IPS-NIHi11 (cell line): Measurements from ENCODE around the gene DNPH1.

Source experiments
- DNase-seq: peaks from one replicate; pipeline ENCODE4 v3.0.0; 2012; ENCODE audit warnings: mixed read lengths, low spot score

The DNPH1 gene

GRCh38 chr6:43246301-43247113 lies 17.2 kb upstream of the DNPH1 start:
- DNase-seq: peak; percentile 93

- peak; percentile 70 for DNase-seq
Observed at GRCh38 chr6:43243664-43244321, 14.5 kb upstream of the DNPH1 start.

- DNase-seq: peak; percentile 67
Observed at GRCh38 chr6:43242908-43243663, 13.8 kb upstream of the DNPH1 start, which contains the start of gene TTBK1. TSS of gene TTBK1 (plus strand) at chr6:43243481. CDS start at chr6:43246661, 3,180 bp downstream.

- no peak for DNase-seq
Observed at GRCh38 chr6:43241446-43241845, 12.2 kb upstream of the DNPH1 start.

- no peak for DNase-seq
Observed at GRCh38 chr6:43240950-43241349, 11.7 kb upstream of the DNPH1 start.

GRCh38 chr6:43239054-43239453 lies 9.8 kb upstream of the DNPH1 start:
- no peak for DNase-seq

- no peak for DNase-seq
Observed at GRCh38 chr6:43235841-43236240, 6.6 kb upstream of the DNPH1 start.

- DNase-seq: no peak
Observed at GRCh38 chr6:43231735-43232450, 2.6 kb upstream of the DNPH1 start.

GRCh38 chr6:43231053-43231452 lies 1.8 kb upstream of the DNPH1 start:
- DNase-seq: no peak

GRCh38 chr6:43229803-43230620 lies 731 bp upstream of the DNPH1 start:
- no peak for DNase-seq

GRCh38 chr6:43226192-43226851 lies 3.0 kb downstream of the DNPH1 start:
- DNase-seq: no peak

- DNase-seq: no peak
Observed at GRCh38 chr6:43223175-43223574, 6.1 kb downstream of the DNPH1 start.

GRCh38 chr6:43222418-43223059 lies 6.7 kb downstream of the DNPH1 start:
- no peak for DNase-seq

- DNase-seq: no peak
Observed at GRCh38 chr6:43221046-43221972, 8.0 kb downstream of the DNPH1 start.

- no peak for DNase-seq
Observed at GRCh38 chr6:43220439-43220951, 8.8 kb downstream of the DNPH1 start.

- DNase-seq: no peak
Observed at GRCh38 chr6:43219814-43220213, 9.5 kb downstream of the DNPH1 start.

- DNase-seq: no peak
Observed at GRCh38 chr6:43219119-43219518, 10.2 kb downstream of the DNPH1 start.

- DNase-seq: no peak
Observed at GRCh38 chr6:43217351-43217750, 11.9 kb downstream of the DNPH1 start.

- no peak for DNase-seq
Observed at GRCh38 chr6:43216200-43216599, 13.1 kb downstream of the DNPH1 start.
